Erythroblast (primary cell): ENCODE results near the gene SH3BP2.

Source experiments
- GATA1 ChIP-seq: IDR thresholded peaks from 2 replicates; pipeline ENCODE4 v1.6.1; 2011; ENCODE audit warnings: low read depth, mild to moderate bottlenecking, control low read depth, low read length, moderate library complexity
- POLR2A ChIP-seq: IDR thresholded peaks from 2 replicates; pipeline ENCODE4 v1.6.1; 2011; ENCODE audit warnings: mild to moderate bottlenecking, low read length

GRCh38 chr4:2866160-2866861 is 73.4 kb downstream of the SH3BP2 start:
- TF ChIP-seq POLR2A = no peak
- TF ChIP-seq GATA1 = no peak
